HFF-Myc (cell line): ENCODE results near the gene TCIRG1.

ENCODE experiments used
- DNase-seq: peaks from one replicate; pipeline ENCODE4 v3.0.0-alpha.2; 2011; ENCODE audit warnings: low read depth; ENCODE audit errors: extremely low read depth
- H3K4me3 ChIP-seq: replicated peaks from 2 replicates; pipeline ENCODE4 v1.5.1; 2011; ENCODE audit warnings: low read depth, mild to moderate bottlenecking, control low read depth, low read length
- TF ChIP-seq, protein P1 (sequence below): IDR thresholded peaks from 2 replicates; pipeline ENCODE4 v1.5.1; 2012; ENCODE audit warnings: mild to moderate bottlenecking, low read depth, low read length, control low read depth; ENCODE audit errors: missing control alignments

The TCIRG1 gene

GRCh38 chr11:68022531-68022930, 16.3 kb upstream of the TCIRG1 start:
- DNase-seq, result no peak
- TF ChIP-seq, protein P1, sequence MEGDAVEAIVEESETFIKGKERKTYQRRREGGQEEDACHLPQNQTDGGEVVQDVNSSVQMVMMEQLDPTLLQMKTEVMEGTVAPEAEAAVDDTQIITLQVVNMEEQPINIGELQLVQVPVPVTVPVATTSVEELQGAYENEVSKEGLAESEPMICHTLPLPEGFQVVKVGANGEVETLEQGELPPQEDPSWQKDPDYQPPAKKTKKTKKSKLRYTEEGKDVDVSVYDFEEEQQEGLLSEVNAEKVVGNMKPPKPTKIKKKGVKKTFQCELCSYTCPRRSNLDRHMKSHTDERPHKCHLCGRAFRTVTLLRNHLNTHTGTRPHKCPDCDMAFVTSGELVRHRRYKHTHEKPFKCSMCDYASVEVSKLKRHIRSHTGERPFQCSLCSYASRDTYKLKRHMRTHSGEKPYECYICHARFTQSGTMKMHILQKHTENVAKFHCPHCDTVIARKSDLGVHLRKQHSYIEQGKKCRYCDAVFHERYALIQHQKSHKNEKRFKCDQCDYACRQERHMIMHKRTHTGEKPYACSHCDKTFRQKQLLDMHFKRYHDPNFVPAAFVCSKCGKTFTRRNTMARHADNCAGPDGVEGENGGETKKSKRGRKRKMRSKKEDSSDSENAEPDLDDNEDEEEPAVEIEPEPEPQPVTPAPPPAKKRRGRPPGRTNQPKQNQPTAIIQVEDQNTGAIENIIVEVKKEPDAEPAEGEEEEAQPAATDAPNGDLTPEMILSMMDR, result no peak
- H3K4me3 ChIP-seq, result no peak overlapping the region

GRCh38 chr11:68024508-68024907, 14.3 kb upstream of the TCIRG1 start:
- no peak for DNase-seq
- no peak overlapping the region for H3K4me3 ChIP-seq
- TF ChIP-seq, protein P1, result no peak

DNA sequence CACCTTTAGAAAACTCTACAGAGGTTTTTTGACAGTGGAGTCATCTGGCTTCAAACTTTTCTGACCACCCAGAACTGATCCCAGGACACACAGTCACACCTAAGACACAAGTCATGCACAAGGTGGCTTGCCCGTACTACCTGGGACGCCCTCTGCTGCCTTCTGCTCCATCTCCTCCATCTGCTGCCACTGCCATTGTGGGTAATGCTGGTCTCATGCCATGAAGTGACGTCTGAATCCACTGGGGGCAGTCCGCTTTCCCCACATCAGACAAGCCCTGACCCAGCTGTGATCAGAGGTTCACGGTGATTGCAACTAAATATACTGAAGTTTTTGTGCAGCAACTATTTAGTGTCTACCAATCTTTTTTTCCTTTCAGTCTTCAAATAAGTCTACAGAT, 13.8 kb upstream of the TCIRG1 start:
- TF ChIP-seq, protein P1, result no peak
- H3K4me3 ChIP-seq, result no peak overlapping the region
- no peak for DNase-seq

DNA sequence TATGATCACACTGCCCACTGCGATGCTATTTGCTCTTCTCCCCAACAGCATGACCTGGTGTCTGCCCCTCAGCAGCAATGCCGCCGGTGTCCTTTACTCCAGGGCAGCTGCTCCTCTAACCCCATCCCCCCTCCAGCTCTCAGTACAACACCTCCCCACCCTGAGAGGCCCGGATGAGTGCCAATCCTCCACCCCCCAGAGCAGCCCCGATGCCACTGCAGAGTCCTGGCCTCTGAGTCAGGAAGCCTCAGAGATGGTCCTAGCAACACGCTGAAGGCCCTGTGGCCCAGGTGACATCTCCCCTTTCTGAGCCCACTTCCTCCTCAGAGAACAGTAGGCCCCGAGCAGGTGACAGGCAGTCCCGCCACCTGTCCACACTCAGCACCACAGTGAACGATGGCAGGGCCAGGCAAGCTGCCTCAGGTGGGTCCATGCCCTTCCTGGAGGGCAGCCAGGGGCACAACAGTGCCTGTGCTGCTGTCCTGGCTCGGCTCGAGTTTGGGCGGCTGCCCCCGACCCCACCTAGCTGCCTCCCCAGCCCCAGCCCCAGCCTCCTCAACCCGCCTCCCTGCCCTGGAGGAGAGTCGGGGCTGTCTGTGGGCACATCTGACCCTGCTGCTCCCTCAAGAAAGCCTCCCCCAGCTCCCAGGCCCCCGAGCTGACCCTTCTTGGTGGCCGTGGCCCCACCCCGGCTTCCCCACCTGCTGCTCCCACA, 12.3 kb upstream of the TCIRG1 start:
- DNase-seq, result no peak
- TF ChIP-seq, protein P1, result no peak

DNA sequence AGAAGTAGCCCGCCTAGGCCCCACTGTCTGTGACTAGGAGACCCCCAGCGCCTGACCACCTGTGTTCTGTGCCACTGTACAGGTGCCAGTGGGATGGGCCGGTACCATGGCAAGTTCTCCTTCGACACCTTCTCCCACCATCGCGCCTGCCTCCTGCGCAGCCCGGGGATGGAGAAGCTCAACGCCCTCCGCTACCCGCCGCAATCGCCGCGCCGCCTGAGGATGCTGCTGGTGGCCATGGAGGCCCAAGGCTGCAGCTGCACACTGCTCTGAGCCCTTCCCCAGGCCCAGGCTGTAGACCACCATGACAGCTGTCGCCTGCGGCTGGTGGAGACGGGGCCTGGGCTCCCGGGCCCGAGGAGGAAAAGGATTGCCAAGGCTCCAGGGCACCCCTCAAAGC, 11.2 kb upstream of the TCIRG1 start:
- TF ChIP-seq, protein P1, result no peak
- no peak for DNase-seq
- no peak overlapping the region for H3K4me3 ChIP-seq

More for the DNA sequence above, 12.3 kb upstream of the TCIRG1 start:
- no peak overlapping the region for H3K4me3 ChIP-seq

DNA sequence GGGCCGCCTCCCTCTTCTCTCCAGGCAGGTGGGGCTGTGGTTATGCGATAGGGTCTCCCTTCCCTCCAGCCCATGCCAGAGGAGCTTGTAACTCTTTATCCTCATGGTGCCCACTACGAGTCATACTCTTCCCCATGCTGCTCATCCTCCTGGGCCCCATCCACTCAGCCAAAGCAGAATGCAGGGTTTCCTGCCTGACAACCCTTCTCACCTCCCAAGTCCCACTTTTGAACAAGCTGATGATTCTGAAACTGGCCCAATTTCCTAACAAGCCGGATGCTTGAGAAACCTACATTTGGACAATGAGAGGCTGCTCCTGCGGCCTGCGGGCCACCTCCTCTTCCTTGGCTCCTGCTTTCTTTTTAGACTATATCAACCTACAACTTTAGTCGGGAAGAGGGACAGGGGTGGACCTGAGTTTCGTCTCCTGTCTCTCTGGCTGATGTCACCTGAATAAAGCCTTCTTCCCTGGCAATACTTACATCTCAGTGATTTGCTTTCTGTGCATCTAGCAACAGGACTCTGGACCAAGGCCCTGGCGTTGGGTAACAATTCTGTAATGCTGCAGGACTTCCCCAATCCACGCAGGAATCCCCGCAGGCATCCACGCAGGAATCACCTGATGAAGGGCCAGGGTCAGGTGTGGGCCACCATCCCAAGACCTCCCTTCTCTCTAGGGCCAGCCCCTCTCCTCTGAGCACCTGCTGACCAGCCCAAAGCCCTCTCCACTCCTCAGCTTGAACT, 9.9 kb upstream of the TCIRG1 start:
- H3K4me3 ChIP-seq, result no peak overlapping the region
- DNase-seq, result no peak

More for the DNA sequence above, 9.9 kb upstream of the TCIRG1 start:
- TF ChIP-seq, protein P1, result no peak
